Astrocyte of the spinal cord (primary cell): ENCODE results near the gene MLH1.

Experiments used
- DNase-seq: peaks from one replicate; pipeline ENCODE4 v3.0.0; 2011; ENCODE audit warnings: low read depth, low spot score
- H3K4me3 ChIP-seq: 2 replicates; pipeline ENCODE4 v1.5.1; 2011; ENCODE audit warnings: low read depth, mild to moderate bottlenecking, low read length, moderate library complexity
- in situ Hi-C: cut with HindIII; loops from 2 replicates; pipeline ENCODE4 v1.10.0; 2017; ENCODE audit warnings: low sequenced_read_pairs
- TF ChIP-seq, protein P1 (sequence below): IDR thresholded peaks from 2 replicates; pipeline ENCODE4 v1.5.1; 2012; ENCODE audit warnings: low read depth, mild to moderate bottlenecking, low read length, inconsistent platforms

The MLH1 gene

DNA sequence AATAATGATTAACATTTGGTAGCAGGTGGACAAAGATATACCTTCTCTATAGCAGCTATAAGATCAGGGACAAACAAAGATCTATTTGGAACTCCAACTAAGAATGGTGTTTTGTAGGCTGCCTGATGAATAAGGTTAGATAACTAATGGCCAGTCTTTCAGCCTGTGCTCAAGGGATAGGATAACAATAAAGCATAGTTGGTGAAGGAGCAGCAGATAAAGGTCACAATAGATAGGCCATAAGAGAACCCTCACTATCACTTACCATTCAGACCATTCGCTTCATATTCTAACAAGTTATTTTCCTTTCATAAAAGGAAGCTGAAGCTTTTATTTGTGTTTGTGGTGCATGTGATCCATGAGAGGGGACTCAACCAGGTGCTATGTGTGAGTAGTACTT is 20.2 kb upstream of the MLH1 start:
- in situ Hi-C loops: no loop called here
- TF ChIP-seq, protein P1, sequence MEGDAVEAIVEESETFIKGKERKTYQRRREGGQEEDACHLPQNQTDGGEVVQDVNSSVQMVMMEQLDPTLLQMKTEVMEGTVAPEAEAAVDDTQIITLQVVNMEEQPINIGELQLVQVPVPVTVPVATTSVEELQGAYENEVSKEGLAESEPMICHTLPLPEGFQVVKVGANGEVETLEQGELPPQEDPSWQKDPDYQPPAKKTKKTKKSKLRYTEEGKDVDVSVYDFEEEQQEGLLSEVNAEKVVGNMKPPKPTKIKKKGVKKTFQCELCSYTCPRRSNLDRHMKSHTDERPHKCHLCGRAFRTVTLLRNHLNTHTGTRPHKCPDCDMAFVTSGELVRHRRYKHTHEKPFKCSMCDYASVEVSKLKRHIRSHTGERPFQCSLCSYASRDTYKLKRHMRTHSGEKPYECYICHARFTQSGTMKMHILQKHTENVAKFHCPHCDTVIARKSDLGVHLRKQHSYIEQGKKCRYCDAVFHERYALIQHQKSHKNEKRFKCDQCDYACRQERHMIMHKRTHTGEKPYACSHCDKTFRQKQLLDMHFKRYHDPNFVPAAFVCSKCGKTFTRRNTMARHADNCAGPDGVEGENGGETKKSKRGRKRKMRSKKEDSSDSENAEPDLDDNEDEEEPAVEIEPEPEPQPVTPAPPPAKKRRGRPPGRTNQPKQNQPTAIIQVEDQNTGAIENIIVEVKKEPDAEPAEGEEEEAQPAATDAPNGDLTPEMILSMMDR: no peak
- H3K4me3 ChIP-seq: no peak overlapping the region
- DNase-seq: no peak

DNA sequence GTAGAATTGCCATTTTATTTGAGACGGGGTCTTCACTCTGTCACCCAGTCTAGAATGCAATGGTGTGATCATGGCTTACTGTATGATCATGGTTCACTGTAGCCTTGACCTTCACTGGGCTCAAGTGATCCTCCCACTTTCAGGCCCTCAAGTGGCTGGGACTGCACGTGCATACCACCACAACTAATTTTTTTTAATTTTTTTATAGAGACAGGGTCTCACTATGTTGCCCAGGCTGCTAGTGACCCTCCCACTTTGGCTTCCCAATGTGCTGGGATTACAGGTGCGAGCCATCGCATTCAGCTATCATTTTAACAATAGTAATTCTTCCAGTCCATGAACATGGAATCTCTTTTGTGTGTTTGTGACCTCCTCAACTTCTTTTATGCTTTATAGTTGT is 12.3 kb upstream of the MLH1 start:
- in situ Hi-C loops: no loop called here
- no peak for DNase-seq
- TF ChIP-seq, protein P1: no peak
- H3K4me3 ChIP-seq: no peak overlapping the region

DNA sequence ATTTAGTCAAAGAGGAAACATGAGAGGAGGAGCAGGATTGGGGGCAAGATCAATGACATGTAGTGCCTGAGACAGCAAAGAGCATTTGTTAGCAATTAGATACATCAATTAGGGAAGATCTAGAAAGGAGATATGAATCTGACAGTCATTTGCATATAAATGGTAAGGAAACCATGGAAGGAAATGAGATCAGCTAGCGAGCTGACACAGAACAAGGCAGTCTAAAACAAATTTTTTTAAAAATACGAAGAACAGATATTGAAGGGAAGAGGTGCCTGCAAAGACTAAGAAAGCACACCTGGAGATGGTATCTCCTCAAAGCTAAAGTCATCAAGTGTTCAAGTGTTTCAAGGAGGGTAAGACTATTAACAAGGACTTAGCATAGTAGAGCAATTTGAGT is 5.0 kb upstream of the MLH1 start:
- in situ Hi-C loops: no loop called here
- TF ChIP-seq, protein P1: no peak
- no peak for DNase-seq
- no peak overlapping the region for H3K4me3 ChIP-seq

DNA sequence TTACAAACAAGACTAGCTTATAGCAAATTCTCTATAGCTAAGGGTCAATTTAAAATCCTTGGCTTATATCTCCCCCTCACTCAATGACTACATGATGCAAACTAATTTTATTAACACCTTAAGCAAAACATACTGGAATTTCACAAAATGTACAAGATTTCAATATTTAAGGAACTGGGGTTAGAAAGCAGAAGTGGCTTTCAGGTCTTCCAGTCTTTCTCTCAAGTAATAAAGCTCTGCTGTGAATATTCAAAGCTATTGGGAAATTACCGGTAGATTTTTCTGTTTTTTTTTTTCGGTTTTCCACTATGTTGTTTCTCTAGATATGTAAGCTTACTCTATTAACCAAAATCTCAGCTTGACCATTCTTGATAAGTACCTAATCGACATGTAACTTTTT is 4.3 kb upstream of the MLH1 start:
- DNase-seq: no peak
- H3K4me3 ChIP-seq: no peak overlapping the region
- in situ Hi-C loops: no loop called here
- TF ChIP-seq, protein P1: no peak

DNA sequence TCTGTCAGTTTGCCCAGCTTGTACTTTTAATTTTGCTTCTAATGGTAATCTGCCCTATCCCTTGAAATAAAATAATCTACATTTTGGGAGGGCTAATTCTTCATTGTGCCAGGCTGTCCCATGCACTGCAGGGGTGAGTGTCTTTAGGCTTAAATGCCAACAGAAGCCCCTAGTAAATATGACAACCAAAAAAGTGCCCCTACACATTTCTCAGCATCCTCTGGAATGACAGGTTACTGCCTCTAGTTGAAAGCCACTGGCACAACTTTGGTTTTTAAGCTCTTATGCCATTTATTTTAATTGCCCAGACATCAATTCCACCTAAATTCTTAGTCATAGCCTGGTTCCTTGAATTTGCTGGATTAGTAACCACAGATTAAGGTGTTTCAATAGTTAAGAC is 3.8 kb upstream of the MLH1 start:
- no peak overlapping the region for H3K4me3 ChIP-seq
- in situ Hi-C loops: no loop called here
- TF ChIP-seq, protein P1: no peak
- DNase-seq: no peak

DNA sequence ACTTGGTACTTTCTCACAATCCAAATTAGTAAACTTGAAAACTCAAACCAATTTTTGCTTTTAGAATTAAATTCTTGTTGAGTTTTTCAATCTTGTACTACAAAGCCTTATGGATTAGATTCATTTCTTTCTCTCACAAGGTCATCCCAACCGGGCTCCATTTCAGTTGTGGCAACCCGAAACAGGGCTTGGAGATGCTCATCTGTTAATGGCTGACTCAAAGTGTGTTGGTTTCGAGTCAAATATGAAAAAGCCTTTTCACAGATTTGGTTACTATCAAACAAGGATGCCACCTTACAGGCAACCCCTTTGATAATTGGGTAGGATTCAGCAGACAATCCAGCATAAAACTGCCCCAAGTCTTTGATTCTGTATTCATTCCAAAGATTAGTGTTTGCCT is 2.2 kb upstream of the MLH1 start:
- no peak for DNase-seq
- TF ChIP-seq, protein P1: no peak
- peak overlapping the region; percentile 63 for H3K4me3 ChIP-seq
- in situ Hi-C loops: no loop called here
